Psoas muscle (tissue), 8 donors: ENCODE data around the gene FXYD7. TPM values are rescaled to one million over a fixed set of nuclear protein-coding genes. Genes with fewer than 3 reads are reported as not detected.
"Not testable (repeated sequence)": the region's sequence is repeated elsewhere in the genome, so short reads cannot be mapped to it uniquely, and the experiment has no call there.

Experiments used
- ATAC-seq, 4 donors: fragments of 200-7000 bp; cut with Tn5 transposase; one replicate each; pipeline ENCODE4 v1.9.1; 2020; ENCODE audit warnings: moderate library complexity in 3 of 4, mild to moderate bottlenecking in 2 of 4
- DNase-seq, 2 donors: peaks; one replicate each; pipeline ENCODE4 v3.0.0-alpha.2; 2020
- H3K27ac ChIP-seq: fragments of 200-600 bp; one replicate; pipeline ENCODE4 v1.8.0; 2022
- H3K27me3 ChIP-seq, 3 donors: fragments of 200-600 bp in 1 of 3; one replicate each; pipeline versions ENCODE4 v1.6.1 to v1.8.0; 2013 to 2022; ENCODE audit warnings: low read length in 2 of 3, mild to moderate bottlenecking in 2 of 3, moderate library complexity in 1 of 3; ENCODE audit not compliant: insufficient read depth in 3 of 3
- H3K36me3 ChIP-seq, 2 donors: fragments of 200-600 bp in 1 of 2; one replicate each; pipeline versions ENCODE4 v1.6.1 to v1.8.0; 2013 to 2022; ENCODE audit warnings: low read depth in 1 of 2, mild to moderate bottlenecking in 1 of 2, moderate library complexity in 1 of 2; ENCODE audit not compliant: insufficient read depth in 1 of 2
- H3K4me1 ChIP-seq: fragments of 200-600 bp; one replicate; pipeline ENCODE4 v1.8.0; 2022
- H3K4me3 ChIP-seq: fragments of 200-600 bp; one replicate; pipeline ENCODE4 v1.8.0; 2022; ENCODE audit warnings: mild to moderate bottlenecking
- H3K9me3 ChIP-seq: fragments of 200-600 bp; one replicate; pipeline ENCODE4 v1.8.0; 2022
- CTCF ChIP-seq: fragments of 200-600 bp; IDR thresholded peaks from one replicate; pipeline ENCODE4 v1.8.0; 2022; ENCODE audit warnings: antibody characterized with exemption
- WGBS, 3 donors: extraction: QIAGEN DNeasy Blood & Tissue Kit; methylation state at CpG; one replicate each; pipeline versions ENCODE4 v1.1.6 to v1.1.7; 2013; 5-methylcytosine and 5-hydroxymethylcytosine counted together
- intact Hi-C, 2 donors: fragments of 100-400 bp; cut with DNase I; formaldehyde crosslinking; loops; one replicate each; pipeline versions ENCODE4 v1.11.0 to v1.14.2; 2022
- polyA plus RNA-seq, 3 donors: library from polyadenylated mRNA; stranded (reverse); fragments of 200-250 nt; gene quantifications; one replicate each; pipeline ENCODE4 v1.2.3, GENCODE V29; 2013
- total RNA-seq, 4 donors: library from RNA; stranded (reverse); fragmentation: NEBNext Ultra II Directional in 2 of 4; extraction: Animal tissue kit (Norgen Biotek cat#: 25700) in 2 of 4; gene quantifications; one replicate each; pipeline versions ENCODE4 v1.2.1 to v1.2.4, GENCODE V29; 2021 to 2023
- donor health status: healthy with polysubstance abuse.
- donor health status: DM: no; HTN: no; CAD: no; lungs with moderate emphysema.
- donor health status: Bipolar disorder and iron deficiency.
- donor health status: healthy.
- donor health status: DM: yes; HTN: yes; CAD: no.
- donor health status: DM: no; HTN: no; CAD: no.
- donor health status: DM: no; HTN: no; CAD: no.
- donor health status: DM: yes; HTN: yes; CAD: no.

Gene FXYD7
- total and polyA plus RNA-seq, 7 donors = 0.13 to 0.65 (median 0.57) TPM; not detected in 3

DNA sequence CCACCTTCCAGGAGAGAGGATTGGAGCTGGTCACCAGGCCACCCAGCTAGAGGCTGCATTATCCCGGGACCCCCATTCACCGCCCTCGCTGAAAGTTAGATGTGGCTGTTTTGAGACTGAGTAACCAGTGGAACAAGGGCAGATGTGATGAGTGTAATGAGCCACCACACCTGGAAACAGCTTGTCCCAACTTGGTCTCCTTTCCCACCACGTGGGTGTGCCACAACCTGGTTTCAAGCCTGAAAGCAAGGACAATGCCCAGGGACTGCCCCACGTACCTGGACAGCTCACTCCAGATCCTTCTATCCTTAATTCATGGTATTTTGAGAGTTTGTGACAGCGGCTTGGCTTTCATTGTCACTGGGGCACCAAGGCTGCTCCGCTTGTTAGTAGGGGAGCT is 15.2 kb upstream of the FXYD7 start:
- TF ChIP-seq CTCF = no peak
- ATAC-seq = no peak
- WGBS, 3 donors = 79 to 82% (median 81%) methylated on average over 7 of the region's 7 CpGs
- no peak for DNase-seq
- Histone ChIP-seq H3K27me3 (no peaks in the 10 kb centered on the region), H3K27ac (no peak overlapping the region), H3K4me1 (peaks cover 31% of the 10 kb centered on the region), H3K36me3 (no peaks in the 10 kb centered on the region), H3K4me3 (no peak overlapping the region), H3K9me3 (no peaks in the 10 kb centered on the region)
- intact Hi-C loops = no loop called here

DNA sequence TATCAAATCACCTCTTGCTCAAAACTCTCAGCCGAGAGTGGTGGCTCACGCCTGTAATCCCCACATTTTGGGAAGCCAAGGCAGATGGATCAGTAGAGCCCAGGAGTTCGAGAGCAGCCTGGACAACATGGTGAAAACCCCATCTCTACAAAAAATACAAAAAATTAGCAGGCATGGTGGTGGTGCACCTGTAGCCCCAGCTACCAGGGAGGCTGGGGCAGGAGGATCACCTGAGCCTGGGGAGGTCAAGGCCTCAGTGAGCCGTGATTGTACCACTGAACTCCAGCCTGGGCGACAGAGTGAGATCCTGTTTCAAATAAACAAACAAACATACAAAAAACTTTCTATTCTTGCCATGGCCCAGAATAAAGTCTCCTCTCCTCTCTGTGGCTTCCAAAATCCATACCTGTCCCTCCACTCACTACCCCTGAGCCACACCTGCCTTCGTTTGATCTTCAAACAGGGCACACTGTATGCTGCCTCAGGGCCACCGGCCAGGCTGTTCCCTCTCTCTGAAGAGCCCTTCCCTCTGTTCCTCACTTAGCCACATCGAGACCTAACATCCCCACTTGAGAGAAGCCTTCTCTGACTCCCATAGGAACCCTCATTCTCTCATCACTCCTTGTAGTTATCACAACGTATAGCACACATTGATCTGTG is 14.5 kb upstream of the FXYD7 start:
- intact Hi-C loops = no loop called here
- 89 to 94% (median 91%) methylated on average over 9 of the region's 9 CpGs for WGBS, 3 donors

GRCh38 chr19:35129724-35130274 is 13.3 kb upstream of the FXYD7 start:
- H3K27ac ChIP-seq = peak overlapping the region; percentile 44
- not testable (repeated sequence) for ATAC-seq

More for the DNA sequence above, 14.5 kb upstream of the FXYD7 start:
- TF ChIP-seq CTCF = no peak
- Histone ChIP-seq H3K4me1 (peaks cover 25% of the 10 kb centered on the region), H3K27ac (peak overlapping the region; percentile 44), H3K36me3 (no peaks in the 10 kb centered on the region), H3K9me3 (no peaks in the 10 kb centered on the region), H3K27me3 (no peaks in the 10 kb centered on the region), H3K4me3 (no peak overlapping the region)
- DNase-seq = no peak
- ATAC-seq = no peak

GRCh38 chr19:35130761-35131720 is 12.0 kb upstream of the FXYD7 start:
- 70 to 78% (median 76%) methylated on average over 27 to 31 of the region's 31 CpGs for WGBS, 3 donors
- Histone ChIP-seq H3K4me1 (peaks cover 22% of the 10 kb centered on the region), H3K27me3 (no peaks in the 10 kb centered on the region), H3K4me3 (no peak overlapping the region), H3K27ac (peak overlapping the region; percentile 44), H3K36me3 (no peaks in the 10 kb centered on the region), H3K9me3 (no peaks in the 10 kb centered on the region)
- TF ChIP-seq CTCF = no peak
- DNase-seq = no peak
- intact Hi-C loops = loop anchor here in 1 of 2 donors (5.0 kb wide), 1 partner anchor 64 kb away; no protein-coding TSS in a partner anchor
- ATAC-seq = no peak

More at GRCh38 chr19:35129724-35130274, 13.3 kb upstream of the FXYD7 start:
- peaks cover 21% of the 10 kb centered on the region for H3K4me1 ChIP-seq
- DNase-seq, H3K4me3 ChIP-seq, H3K9me3 ChIP-seq, H3K27me3 ChIP-seq, H3K36me3 ChIP-seq: not testable (repeated sequence)
- intact Hi-C loops = loop anchor here in 1 of 2 donors (5.0 kb wide), 1 partner anchor 62 kb away; no protein-coding TSS in a partner anchor
- WGBS, 3 donors = 46 to 63% (median 46%) methylated on average over 14 of the region's 14 CpGs

- no peaks in the 10 kb centered on the region for H3K9me3 ChIP-seq
- DNase-seq = no peak
- peaks cover 22% of the 10 kb centered on the region for H3K4me1 ChIP-seq
- no peaks in the 10 kb centered on the region for H3K36me3 ChIP-seq
- intact Hi-C loops = loop anchor here in 1 of 2 donors (5.0 kb wide), 1 partner anchor 65 kb away; no protein-coding TSS in a partner anchor
- ATAC-seq = no peak
- no peak overlapping the region for H3K27ac ChIP-seq
- H3K4me3 ChIP-seq = peak overlapping the region; percentile 66
- H3K27me3 ChIP-seq = no peaks in the 10 kb centered on the region
- no peak for TF ChIP-seq CTCF
These were observed 10.8 kb upstream of the FXYD7 start for GRCh38 chr19:35132254-35132653.
